NCI-H1436 treated with DMSO at 0.1 percent for 48 hours (cell line): ENCODE measurements around the gene SULT1A2.
"Not testable (repeated sequence)": the region's sequence is repeated elsewhere in the genome, so short reads cannot be mapped to it uniquely, and the experiment has no call there.

Source experiments
- DNase-seq: peaks from one replicate; lab custom pipeline; 2025; lab: John Stamatoyannopoulos, UW

The SULT1A2 gene

GRCh38 chr16:28609631-28610594 is 13.1 kb upstream of the SULT1A2 start, which contains the start of gene SULT1A1:
Gene SULT1A1, minus strand, starts transcription at chr16:28610044. Its CDS starts 1,189 bp downstream, at chr16:28608855.
- DNase-seq: no peak

DNA sequence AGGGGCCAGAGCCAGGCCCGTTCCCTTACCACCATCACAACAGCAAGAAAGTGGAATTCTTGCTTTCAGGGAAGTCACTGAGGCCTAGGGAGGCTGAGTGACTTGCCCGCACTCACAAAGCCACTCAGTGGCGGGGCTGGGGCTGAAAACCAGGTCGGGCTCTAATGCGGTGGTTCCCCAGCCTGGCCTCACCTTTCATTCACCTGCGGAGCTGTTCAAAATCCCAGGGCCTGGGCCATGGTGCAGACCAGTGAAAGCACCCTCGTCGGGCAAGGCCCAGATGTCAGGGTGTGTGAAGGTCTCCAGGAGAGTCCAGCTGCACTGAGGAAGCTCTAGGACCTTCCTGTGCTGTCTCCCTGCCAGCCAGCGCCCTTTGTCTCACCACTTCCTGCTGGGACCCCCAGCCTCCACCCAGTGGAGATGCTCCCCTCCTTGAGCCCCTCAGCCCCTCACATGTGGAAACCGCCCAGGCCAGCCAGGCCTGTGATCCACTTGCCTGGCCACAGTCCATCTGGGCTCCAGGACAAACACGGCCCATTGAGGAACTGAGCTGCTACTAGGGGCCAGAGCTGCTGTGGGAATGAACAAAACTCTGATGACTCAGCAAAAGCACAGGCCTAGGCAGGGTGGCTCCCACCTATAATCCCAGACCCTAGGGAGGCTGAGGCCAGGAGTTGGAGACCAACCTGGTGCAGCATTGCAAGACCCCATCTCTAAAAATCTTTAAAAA is 12.2 kb upstream of the SULT1A2 start:
- DNase-seq: not testable (repeated sequence)

GRCh38 chr16:28608496-28608808 is 11.6 kb upstream of the SULT1A2 start:
- DNase-seq: not testable (repeated sequence)

DNA sequence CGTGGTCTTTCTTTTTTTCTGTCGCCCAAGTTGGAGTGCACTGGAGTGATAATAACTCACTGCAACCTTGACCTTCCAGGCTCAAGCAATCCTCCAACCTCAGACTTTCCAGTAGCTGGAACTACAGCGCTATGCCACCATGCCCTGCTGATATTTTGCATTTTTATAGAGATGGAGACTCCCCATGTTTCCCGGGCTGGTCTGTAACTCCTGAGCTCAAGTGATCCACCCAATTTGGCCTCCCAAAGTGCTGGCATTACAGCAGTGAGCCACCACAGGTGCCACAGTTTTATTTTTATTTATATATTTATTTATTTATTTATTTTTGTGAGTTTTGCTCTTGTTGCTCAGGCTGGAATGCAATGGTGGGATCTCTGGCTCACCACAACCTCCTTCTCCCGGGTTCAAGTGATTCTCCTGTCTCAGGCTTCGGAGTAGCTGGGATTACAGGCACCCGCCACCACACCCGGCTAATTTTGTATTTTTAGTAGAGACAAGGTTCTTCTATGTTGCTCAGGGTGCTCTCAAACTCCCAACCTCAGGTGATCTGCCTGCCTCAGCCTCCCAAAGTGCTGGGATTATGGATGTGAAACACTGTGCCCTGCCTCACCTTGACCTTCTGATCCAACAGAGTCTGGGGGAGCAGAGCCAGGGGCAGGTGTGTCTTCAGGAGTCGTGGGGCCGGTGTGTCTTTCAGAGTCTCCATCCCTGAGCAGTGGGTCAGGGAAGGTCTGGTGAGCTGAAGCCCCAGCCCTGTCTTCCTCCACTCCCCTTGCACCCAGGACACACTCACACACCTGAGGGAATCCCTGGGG is 11.0 kb upstream of the SULT1A2 start:
- not testable (repeated sequence) for DNase-seq

GRCh38 chr16:28607116-28607623 is 10.3 kb upstream of the SULT1A2 start:
- no peak for DNase-seq

- no peak for DNase-seq
These were observed 9.7 kb upstream of the SULT1A2 start for GRCh38 chr16:28606291-28607115.

DNA sequence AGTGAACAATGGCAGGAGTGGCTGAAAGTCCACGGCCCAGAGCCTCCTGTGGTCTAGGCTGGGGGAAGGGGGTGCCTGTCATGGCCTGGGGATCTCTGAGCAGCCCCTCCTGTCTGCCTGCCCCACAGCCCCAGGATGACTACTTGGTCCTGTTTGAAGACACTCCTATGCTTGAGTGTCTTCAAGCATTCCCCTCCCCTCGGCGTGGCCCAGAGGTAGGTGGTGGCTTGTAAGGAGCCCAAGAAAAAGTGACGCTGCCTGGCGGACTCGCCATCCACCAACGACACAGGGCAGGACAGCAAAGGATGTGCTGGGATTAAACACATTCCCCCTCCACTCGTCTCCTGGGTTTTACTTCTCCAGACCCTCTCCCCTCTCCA is 7.3 kb upstream of the SULT1A2 start:
- no peak for DNase-seq

GRCh38 chr16:28603381-28604185 is 6.7 kb upstream of the SULT1A2 start:
- no peak for DNase-seq

DNA sequence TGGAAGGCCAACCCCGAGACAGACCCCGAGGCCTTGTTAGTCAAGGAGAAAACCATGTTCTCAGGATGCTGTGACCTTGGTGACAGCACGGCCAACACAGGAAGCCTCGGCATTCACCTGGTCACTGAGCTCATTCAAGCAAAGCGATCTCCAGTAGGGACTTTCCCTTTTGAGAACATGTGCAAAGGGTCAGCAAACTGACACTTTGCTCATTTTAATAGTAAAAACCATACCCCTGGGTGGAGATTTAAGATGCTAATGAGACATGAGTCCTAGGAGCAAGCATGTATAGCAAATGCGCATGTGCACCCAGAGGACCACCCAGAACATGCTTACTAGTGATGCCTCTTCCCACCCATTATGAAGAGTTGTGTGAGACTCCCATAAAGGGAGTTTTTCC is 5.7 kb upstream of the SULT1A2 start:
- no peak for DNase-seq

- DNase-seq: not testable (repeated sequence)
These were observed 5.2 kb upstream of the SULT1A2 start for GRCh38 chr16:28602062-28602461.

DNA sequence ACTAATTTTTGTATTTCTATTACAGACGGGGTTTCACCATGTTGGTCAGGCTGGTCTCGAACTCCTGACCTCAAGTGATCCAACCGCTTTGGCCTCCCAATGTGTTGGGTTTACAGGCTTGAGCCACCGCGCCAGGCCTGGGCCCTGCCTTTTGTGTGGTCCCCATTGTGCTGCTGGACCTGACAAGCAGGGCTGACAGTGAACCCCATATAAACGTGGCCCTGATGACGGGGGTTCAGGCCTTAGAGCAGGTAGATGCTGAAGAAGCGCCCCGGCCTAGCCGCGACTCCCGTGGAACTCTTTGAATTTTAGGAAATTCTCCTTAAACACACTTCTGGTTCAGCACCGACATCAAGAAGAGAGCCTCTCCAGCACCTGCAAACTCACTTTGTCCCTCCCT is 4.7 kb upstream of the SULT1A2 start:
- not testable (repeated sequence) for DNase-seq

GRCh38 chr16:28600965-28601364 is 4.1 kb upstream of the SULT1A2 start:
- not testable (repeated sequence) for DNase-seq

GRCh38 chr16:28599377-28600285 is 2.8 kb upstream of the SULT1A2 start:
- DNase-seq: not testable (repeated sequence)

GRCh38 chr16:28597692-28598261 is 927 bp upstream of the SULT1A2 start:
- no peak for DNase-seq

DNA sequence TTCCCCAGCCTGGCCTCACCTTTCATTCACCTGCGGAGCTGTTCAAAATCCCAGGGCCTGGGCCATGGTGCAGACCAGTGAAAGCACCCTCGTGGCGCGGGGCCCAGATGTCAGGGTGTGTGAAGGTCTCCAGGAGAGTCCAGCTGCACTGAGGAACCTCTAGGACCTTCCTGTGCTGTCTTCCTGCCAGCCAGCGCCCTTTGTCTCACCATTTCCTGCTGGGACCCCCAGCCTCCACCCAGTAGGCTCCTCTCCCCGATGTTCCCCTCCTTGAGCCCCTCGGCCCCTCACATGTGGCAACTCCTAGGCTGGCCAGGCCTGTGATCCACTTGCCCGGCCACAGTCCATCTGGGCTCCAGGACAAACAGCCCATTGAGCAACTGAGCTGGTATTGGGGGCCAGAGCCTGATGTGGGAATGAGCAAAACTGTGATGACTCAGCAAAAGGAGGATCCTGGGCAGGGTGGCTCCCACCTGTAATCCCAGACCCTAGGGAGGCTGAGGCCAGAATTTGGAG is 677 bp downstream of the SULT1A2 start:
- DNase-seq: no peak

DNA sequence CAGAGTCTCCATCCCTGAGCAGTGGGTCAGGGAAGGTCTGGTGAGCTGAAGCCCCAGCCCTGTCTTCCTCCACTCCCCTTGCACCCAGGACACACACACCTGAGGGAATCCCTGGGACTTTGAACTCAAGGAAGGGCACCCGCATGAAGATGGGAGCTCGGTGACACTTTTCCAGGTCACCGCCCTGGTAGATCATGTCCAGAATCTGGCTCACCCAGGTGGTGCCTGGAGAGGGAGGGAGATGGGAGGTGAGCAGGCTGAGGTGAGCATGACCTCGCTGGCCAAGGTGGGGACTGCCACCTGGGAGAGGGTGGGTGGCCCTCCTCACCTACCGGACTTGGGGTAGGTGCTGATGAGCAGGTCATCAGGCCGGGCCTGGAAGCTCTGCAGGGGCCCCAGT is 1.4 kb downstream of the SULT1A2 start:
- not testable (repeated sequence) for DNase-seq

GRCh38 chr16:28592979-28593553 is 3.8 kb downstream of the SULT1A2 start:
- DNase-seq: no peak

GRCh38 chr16:28592511-28592910 is 4.3 kb downstream of the SULT1A2 start:
- DNase-seq: no peak
